Measurements from ENCODE around the gene FAM50B. TPM values are rescaled to one million over a fixed set of nuclear protein-coding genes. Genes with fewer than 3 reads are reported as not detected.

FAM50B gene, protein sequence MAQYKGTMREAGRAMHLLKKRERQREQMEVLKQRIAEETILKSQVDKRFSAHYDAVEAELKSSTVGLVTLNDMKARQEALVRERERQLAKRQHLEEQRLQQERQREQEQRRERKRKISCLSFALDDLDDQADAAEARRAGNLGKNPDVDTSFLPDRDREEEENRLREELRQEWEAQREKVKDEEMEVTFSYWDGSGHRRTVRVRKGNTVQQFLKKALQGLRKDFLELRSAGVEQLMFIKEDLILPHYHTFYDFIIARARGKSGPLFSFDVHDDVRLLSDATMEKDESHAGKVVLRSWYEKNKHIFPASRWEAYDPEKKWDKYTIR
- 0.52 TPM for total RNA-seq

DNA sequence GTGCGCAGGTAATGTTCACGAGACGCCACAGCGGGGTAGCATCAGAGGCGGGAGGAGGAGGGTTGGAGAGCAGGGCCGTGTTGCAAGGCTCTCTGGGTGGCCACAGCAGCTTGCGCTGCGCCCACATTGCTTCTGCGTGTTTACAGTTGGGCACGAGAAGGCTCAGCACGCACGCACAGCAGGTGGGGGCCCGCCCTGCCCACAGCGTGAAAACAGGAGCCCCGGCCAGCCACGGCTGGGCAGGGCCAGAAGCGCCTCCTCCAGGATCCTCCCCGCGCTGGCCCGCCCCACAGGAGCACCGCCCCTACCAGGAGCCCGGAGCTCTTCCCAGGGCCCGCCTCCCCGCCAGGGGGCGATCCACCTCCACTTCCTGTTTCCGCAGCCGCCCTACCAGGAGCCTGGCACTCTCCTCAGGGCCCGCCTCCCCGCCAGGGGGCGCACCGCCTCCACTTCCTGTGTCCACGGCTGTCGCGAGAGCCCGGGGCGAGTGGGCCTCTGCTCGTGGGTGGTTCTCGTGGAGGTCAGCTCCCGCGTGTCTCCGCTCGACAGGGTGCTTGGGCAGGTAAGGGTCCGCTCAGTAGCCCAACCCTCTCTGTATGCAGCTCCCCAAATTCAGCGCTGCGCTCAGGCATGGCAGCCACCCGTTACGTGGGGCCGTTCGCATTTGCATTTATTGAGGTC, at the start of gene FAM50B:
Gene FAM50B (plus strand): TSS at position 449 of the 681 bp plus-strand sequence. CDS start 439 bp downstream, outside the sequence.
- no peaks in the 10 kb centered on the region for H3K27me3 ChIP-seq (ENCODE audit: insufficient read depth, low read length)
- peak within 1 kb of the TSS; percentile 52 for H3K4me3 ChIP-seq (ENCODE audit: low read length)

DNA sequence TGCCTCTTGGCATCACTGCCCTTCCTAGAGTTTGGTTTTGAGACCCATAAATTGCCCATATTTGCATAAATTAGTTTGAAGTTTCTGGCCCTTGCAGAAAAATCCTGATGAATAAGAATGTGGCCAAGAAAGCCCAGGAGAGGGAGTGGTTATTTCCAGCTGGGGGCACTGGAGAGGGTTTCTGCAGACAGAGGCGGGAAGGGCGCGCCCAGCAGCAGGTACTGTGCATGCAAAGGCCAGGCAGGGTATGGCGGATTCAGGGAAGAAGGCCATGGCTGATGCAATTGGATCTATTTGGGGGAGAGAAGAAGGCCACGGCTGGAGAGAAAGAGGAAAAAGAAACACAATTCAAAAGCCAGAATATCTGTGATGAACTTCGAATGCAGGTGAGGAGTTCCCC, 49.5 kb upstream of the FAM50B start:
- Histone ChIP-seq H3K27me3 (ENCODE audit: insufficient read depth, low read length) (no peaks in the 10 kb centered on the region), H3K9me3 (ENCODE audit: low read depth, low read length) (no peaks in the 10 kb centered on the region), H3K4me1 (ENCODE audit: insufficient read depth, low read length) (no peaks in the 10 kb centered on the region), H3K4me3 (ENCODE audit: low read length) (no peak overlapping the region)

More for the DNA sequence above, at the start of gene FAM50B:
- Histone ChIP-seq H3K9me3 (ENCODE audit: low read depth, low read length) (no peaks in the 10 kb centered on the region), H3K4me1 (ENCODE audit: insufficient read depth, low read length) (peaks cover 8% of the 10 kb centered on the region)

DNA sequence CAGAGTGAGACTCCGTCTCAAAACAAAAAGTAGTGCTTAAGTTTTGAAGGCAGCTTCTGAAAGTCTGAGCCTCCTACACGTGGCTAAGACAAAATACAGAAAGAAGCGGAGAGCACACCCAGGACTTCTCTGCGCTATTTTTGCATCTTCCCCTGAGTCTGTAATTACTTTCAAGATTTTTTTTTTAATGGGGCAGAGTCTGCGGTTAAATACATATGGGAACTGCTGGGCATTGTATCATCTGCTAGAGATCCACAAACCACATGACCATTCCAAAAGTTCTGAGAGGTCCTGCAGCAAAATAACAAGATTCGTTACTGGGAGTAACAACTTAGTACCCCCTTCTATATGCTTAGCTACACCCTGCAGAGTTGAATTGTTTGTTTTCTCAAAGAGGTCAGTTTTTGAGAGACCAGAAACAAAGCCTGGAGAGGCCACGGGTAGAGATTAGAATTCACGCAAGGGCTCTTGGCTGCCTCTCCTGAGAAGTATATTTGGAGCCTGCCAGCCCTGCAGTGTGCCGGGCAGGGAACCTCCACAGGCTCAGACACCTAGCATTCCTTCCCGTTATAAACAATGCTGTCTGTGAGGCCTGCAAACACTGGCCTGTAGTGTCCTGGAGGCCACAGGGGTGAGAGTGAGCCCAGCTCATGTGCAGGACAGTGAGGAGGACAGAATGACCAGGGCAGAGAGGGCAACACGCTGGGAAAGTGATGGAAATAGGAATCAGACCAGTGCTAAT, 48.2 kb upstream of the FAM50B start:
- no peaks in the 10 kb centered on the region for H3K4me1 ChIP-seq (ENCODE audit: insufficient read depth, low read length)
- H3K9me3 ChIP-seq (ENCODE audit: low read depth, low read length), result no peaks in the 10 kb centered on the region
- H3K27me3 ChIP-seq (ENCODE audit: insufficient read depth, low read length), result no peaks in the 10 kb centered on the region
- H3K4me3 ChIP-seq (ENCODE audit: low read length), result no peak overlapping the region

DNA sequence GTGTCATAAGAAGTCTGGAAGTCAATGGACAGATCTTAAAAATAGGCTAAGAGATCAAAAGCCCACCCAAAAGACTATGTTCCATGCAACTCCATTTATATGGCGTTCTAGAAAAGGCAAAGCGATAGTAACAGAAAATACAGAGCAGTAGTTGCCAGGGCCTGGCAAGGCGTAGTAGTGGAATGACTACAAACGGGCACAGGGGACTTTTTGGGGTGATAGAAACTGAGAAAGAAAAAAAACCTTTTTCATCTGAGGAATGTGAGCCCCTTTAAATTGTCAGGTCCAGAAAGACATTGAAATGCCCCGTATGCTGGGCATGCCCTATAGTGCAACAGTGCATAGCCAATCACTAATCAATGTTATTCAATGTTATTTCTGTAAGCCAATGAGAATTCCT, 47.2 kb upstream of the FAM50B start:
- Histone ChIP-seq H3K4me3 (ENCODE audit: low read length) (no peak overlapping the region), H3K27me3 (ENCODE audit: insufficient read depth, low read length) (no peaks in the 10 kb centered on the region), H3K4me1 (ENCODE audit: insufficient read depth, low read length) (no peaks in the 10 kb centered on the region), H3K9me3 (ENCODE audit: low read depth, low read length) (no peaks in the 10 kb centered on the region)

DNA sequence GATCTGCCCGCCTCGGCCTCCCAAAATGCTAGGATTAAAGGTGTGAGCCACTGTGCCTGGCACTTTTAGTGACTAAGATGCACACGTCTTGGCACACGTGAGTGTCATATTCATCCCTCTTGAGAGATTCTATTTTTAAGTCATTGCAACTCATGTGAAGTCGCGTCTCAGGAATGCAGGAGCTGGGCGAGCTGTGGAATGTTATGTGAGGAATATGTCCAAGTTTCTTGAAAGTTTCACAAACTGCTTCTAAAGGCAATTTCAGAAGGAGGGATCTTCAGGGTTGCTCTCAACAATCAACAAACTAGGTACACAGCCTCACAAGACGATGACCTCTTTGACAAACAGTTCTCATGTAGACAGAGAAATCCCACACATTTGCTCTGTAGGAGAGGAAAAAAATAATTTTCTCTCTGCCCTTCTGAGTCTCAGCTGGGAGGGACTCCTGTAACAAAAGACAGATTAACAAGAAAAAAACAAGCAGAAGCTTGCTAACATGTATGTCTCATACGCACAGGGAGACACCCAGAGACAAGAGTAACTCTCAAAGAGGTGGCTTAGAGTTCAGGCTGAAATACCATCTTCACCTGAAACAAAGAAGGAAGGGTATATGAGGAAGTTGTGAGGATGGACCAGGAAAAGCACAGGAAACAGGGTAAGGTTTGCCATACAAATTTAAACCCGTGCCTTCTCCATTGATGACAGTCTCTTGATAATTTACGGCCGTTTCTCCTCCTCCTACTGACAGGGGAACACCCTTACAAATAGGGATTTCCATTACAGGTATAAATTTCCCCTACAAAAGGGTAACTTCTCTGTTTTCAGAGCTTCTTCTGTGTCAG, 45.3 kb upstream of the FAM50B start:
- Histone ChIP-seq H3K4me3 (ENCODE audit: low read length) (no peak overlapping the region), H3K9me3 (ENCODE audit: low read depth, low read length) (no peaks in the 10 kb centered on the region), H3K4me1 (ENCODE audit: insufficient read depth, low read length) (no peaks in the 10 kb centered on the region), H3K27me3 (ENCODE audit: insufficient read depth, low read length) (no peaks in the 10 kb centered on the region)

DNA sequence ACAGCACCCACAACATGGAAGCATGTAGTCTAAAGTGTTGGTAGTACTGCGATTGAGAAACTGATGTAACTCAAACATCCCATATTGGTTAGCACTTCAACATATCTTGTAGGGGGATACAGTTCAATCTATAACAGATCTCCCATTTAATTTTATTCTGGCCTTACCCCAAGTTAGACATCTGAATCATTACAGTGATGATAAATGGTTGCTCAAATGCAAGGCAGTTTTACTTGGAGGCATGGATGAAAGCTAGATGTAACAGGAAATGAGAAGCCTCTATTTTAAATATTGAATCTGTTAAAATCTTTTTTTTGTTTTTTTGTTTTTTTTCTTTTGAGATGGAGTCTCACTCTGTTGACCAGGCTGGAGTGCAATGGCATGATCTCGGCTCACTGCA, 44.2 kb upstream of the FAM50B start:
- Histone ChIP-seq H3K4me1 (ENCODE audit: insufficient read depth, low read length) (no peaks in the 10 kb centered on the region), H3K4me3 (ENCODE audit: low read length) (no peak overlapping the region), H3K9me3 (ENCODE audit: low read depth, low read length) (no peaks in the 10 kb centered on the region), H3K27me3 (ENCODE audit: insufficient read depth, low read length) (no peaks in the 10 kb centered on the region)

DNA sequence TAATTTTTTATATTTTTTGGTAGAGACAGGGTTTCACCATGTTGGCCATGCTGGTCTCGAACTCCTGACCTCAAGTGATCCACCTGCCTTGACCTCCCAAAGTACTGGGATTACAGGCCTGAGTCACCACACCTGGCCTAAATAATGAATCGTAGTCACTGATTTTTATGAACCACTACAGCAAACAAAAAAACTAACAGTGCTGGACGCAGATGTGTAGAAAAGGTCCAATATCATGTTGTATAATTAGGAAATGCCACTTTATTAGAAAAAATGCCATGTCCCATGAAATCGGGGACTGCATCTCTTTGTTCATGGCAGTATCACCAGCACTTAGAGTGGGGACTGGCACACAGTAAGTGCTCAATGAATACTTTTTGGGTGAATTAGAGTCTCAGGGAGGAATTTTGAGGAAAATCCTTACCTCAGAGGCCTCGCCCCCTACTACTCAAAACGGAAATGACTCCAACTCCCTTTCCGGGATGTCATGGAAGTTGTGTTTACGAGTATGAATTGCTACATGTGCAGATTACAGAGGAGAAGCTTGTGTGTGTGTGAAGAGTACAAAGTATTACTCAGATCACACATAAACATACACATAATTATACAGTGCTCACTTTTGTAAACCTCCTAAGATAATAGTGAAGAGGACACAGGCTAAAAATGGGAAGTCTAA, 43.6 kb upstream of the FAM50B start:
- H3K4me3 ChIP-seq (ENCODE audit: low read length), result no peak overlapping the region
- H3K27me3 ChIP-seq (ENCODE audit: insufficient read depth, low read length), result no peaks in the 10 kb centered on the region
- no peaks in the 10 kb centered on the region for H3K4me1 ChIP-seq (ENCODE audit: insufficient read depth, low read length)
- H3K9me3 ChIP-seq (ENCODE audit: low read depth, low read length), result no peaks in the 10 kb centered on the region

DNA sequence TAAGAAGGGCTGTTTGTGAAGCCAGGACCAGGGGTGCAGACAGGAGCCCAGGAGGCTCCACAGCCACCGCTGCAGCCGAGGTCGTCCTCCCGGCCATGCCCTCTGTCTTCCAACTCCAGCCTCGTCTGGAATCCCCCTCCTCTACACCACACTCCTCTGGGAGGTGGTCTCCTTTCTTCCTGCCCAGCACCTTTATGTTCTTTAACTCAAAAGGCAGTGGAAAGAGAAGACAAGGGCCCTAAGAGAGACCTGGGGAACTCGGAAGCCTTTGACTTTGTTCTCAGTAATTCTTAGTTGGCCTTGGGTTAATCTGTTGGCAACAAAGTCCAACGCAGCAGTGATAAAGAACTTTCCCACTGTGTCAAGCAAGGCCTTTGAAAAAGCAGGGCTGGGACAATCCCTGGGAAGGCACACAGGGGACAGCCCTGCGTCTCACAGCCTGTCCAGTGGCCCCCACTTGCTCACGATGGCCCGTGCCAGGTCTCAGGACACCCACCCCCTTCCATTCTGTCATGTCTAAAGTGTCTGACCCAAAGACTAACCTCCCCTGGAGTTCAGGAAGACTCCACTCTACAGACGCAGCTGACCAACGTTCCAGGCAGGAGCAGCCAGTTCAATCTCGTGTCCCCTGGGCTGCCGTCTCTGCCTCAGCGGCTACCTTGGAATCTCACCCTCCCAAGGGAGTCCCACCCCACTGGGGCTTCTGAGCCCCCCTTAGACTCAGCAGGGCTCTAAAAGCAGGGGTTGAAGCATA, 42.8 kb upstream of the FAM50B start:
- Histone ChIP-seq H3K9me3 (ENCODE audit: low read depth, low read length) (no peaks in the 10 kb centered on the region), H3K4me1 (ENCODE audit: insufficient read depth, low read length) (no peaks in the 10 kb centered on the region), H3K4me3 (ENCODE audit: low read length) (no peak overlapping the region), H3K27me3 (ENCODE audit: insufficient read depth, low read length) (no peaks in the 10 kb centered on the region)

DNA sequence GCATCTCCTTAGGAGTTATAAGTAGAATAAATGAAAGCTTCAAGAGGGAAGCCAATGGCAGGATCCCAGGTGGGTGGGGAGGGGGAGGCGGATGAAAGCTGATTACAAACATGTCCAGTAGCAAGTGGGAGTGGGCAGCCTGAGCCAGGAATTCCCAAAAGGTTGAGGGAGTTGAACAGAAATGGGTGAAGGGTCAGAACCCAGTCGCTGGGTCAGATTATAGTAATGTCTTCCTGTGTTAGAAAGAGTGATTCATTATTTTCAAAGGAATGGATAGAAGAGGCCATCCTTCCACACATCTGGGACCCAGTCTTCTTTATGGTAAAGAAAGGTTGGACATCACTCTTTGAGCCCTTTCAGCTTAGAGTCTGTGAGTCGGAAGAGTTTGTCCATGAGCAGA, 41.0 kb upstream of the FAM50B start:
- no peak overlapping the region for H3K4me3 ChIP-seq (ENCODE audit: low read length)
- H3K27me3 ChIP-seq (ENCODE audit: insufficient read depth, low read length), result no peaks in the 10 kb centered on the region
- no peaks in the 10 kb centered on the region for H3K9me3 ChIP-seq (ENCODE audit: low read depth, low read length)
- H3K4me1 ChIP-seq (ENCODE audit: insufficient read depth, low read length), result no peaks in the 10 kb centered on the region

DNA sequence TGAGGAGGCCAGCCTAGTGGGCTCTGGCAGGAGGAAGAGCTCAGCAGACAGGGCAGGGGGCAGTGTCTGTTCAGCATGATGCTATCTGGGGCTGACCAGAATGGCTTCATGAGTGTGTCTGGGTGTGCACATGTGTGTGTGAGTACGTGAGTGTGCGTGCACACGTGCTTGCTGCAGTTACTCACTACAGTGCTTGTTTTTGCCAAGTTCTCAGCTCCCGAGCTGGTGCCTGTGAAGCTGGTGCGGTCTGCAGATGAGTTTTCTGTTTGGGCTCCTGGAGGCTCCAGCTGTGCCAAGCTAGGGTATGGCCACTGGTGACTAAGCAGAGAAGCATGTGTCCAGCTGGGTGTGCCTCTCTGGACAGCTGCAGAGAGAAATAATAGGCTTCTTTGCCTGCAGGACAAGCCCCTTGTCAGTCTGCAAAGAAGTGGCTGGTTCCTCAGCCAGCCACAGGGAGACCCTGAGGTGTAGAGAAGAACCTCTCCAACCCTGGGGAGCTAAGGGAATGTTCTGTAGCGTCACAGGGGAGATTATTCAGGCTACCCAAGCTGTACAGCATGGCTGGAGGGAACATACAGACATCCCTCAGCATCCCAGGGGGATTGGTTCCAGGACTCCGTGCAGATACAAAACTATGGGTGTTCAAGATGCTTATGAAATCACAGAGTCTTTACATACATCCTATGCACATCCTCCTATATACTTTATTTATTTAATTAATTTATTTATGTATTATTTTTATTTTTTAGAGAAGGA, 40.2 kb upstream of the FAM50B start:
- Histone ChIP-seq H3K27me3 (ENCODE audit: insufficient read depth, low read length) (no peaks in the 10 kb centered on the region), H3K9me3 (ENCODE audit: low read depth, low read length) (no peaks in the 10 kb centered on the region), H3K4me3 (ENCODE audit: low read length) (no peak overlapping the region), H3K4me1 (ENCODE audit: insufficient read depth, low read length) (no peaks in the 10 kb centered on the region)

DNA sequence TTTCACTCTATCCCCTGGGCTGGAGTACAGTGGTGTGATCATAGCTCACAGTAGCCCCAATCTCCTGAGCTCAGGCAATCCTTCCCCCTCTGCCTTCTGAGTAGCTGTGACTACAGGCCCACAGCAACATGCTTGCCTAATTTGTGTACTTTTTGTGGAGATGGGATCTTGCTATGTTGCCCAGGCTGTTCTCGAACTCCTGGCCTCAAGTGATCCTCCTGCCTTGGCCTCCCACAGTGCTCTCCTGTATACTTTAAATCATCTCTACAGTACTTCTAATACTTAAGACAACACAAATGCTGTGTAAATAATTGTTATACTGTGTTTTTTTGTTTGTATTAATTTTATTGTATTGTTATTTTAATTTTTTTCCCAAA, 39.7 kb upstream of the FAM50B start:
- Histone ChIP-seq H3K9me3 (ENCODE audit: low read depth, low read length) (no peaks in the 10 kb centered on the region), H3K4me3 (ENCODE audit: low read length) (no peak overlapping the region), H3K27me3 (ENCODE audit: insufficient read depth, low read length) (no peaks in the 10 kb centered on the region), H3K4me1 (ENCODE audit: insufficient read depth, low read length) (no peaks in the 10 kb centered on the region)

DNA sequence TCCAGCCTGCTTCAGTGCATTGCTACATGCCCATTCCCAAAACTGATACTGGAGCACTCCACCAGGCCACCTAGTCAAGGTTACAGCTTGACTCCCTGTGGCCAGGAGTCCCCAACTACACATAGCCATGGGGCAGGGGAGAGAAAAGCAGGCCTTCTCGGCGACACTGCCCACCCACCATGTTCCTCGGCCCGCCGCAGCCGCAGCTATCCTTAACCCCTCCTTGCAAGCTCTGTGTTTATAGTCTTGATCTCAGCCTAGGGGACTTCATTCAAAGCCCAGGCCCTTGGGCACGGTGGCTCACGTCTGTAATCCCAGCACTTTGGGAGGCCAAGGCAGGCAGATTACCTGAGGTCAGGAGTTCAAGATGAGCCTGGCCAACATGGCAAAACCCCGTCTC, 39.2 kb upstream of the FAM50B start:
- no peaks in the 10 kb centered on the region for H3K27me3 ChIP-seq (ENCODE audit: insufficient read depth, low read length)
- H3K9me3 ChIP-seq (ENCODE audit: low read depth, low read length), result no peaks in the 10 kb centered on the region
- H3K4me3 ChIP-seq (ENCODE audit: low read length), result no peak overlapping the region
- no peaks in the 10 kb centered on the region for H3K4me1 ChIP-seq (ENCODE audit: insufficient read depth, low read length)

DNA sequence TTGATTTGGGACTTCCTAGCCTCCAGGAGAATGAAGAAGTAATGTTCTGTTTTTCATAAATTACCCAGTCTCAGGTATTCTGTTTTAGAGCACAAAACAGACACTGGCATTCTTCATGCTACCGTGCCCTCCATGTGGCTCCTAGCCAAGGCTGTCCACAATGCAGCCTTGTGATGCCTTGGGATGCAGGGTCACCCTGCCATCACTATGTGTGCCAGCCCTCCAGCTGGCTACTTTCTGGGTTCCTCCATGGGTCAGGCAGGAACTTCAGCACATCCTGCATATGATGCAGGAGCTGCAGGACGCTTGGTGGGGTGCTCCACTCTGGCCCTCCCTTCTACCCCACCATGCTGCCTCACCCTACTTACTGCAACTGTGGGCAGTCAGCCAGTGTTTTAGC, 38.0 kb upstream of the FAM50B start:
- H3K4me3 ChIP-seq (ENCODE audit: low read length), result no peak overlapping the region
- no peaks in the 10 kb centered on the region for H3K4me1 ChIP-seq (ENCODE audit: insufficient read depth, low read length)
- no peaks in the 10 kb centered on the region for H3K9me3 ChIP-seq (ENCODE audit: low read depth, low read length)
- no peaks in the 10 kb centered on the region for H3K27me3 ChIP-seq (ENCODE audit: insufficient read depth, low read length)

Data from mononuclear cell (primary cell).